Pancreas (tissue), 10 donors: ENCODE results near the gene BRI3. TPM values are rescaled to one million over a fixed set of nuclear protein-coding genes. Genes with fewer than 3 reads are reported as not detected.
A peak's percentile ranks its signal among the peaks of the same experiment; 100 is the strongest.

Experiments used
- ATAC-seq, 4 donors: fragments of 200-7000 bp; cut with Tn5 transposase; one replicate each; pipeline versions ENCODE4 v1.8.0 to v1.9.1; 2020; ENCODE audit warnings: mild to moderate bottlenecking in 4 of 4, moderate library complexity in 4 of 4
- DNase-seq, 6 donors: peaks; one replicate each; pipeline ENCODE4 v3.0.0-alpha.2; 2020
- FAIRE-seq: peaks from 2 replicates; lab custom pipeline; 2012; peaks lifted over from hg19 to GRCh38; lab: Jason Lieb, UNC
- H3K27ac ChIP-seq, 4 donors: fragments of 200-600 bp; sonication (generic); 1 replicate in 3 of 4; 2 replicates in 1 of 4; pipeline versions ENCODE4 v1.5.0 to v1.8.0; 2020
- H3K27me3 ChIP-seq, 4 donors: fragments of 200-600 bp; one replicate each; pipeline ENCODE4 v1.8.0; 2021
- H3K36me3 ChIP-seq, 3 donors: fragments of 200-600 bp; sonication (generic) in 1 of 3; one replicate each; pipeline versions ENCODE4 v1.5.0 to v1.8.0; 2020 to 2021
- H3K4me1 ChIP-seq, 3 donors: fragments of 200-600 bp; one replicate each; pipeline ENCODE4 v1.8.0; 2021
- H3K4me3 ChIP-seq, 4 donors: fragments of 200-600 bp; sonication (generic) in 2 of 4; one replicate each; pipeline versions ENCODE4 v1.5.0 to v1.8.0; 2020 to 2021
- H3K9me3 ChIP-seq, 4 donors: fragments of 200-600 bp; one replicate each; pipeline ENCODE4 v1.8.0; 2021
- WGBS, 2 donors: extraction: QIAGEN DNeasy Blood & Tissue Kit; methylation state at CpG; one replicate each; pipeline ENCODE4 v1.1.7; 2013; 5-methylcytosine and 5-hydroxymethylcytosine counted together
- intact Hi-C, 3 donors: fragments of 100-400 bp; cut with DNase I; formaldehyde crosslinking; loops; one replicate each; pipeline versions ENCODE4 v1.11.1 to v1.14.2; 2022
- polyA plus RNA-seq, 2 donors: library from polyadenylated mRNA; stranded (reverse); fragments of 200-250 nt; gene quantifications; one replicate each; pipeline ENCODE4 v1.2.3, GENCODE V29; 2013
- total RNA-seq, 6 donors: library from RNA; stranded (reverse); fragmentation: NEBNext Ultra II Directional in 4 of 6; extraction: Animal tissue kit (Norgen Biotek cat#: 25700) in 4 of 6; gene quantifications; one replicate each; pipeline versions ENCODE4 v1.2.1 to v1.2.4, GENCODE V29; 2021 to 2023
- TF ChIP-seq, protein P1 (sequence below), 4 donors: fragments of 200-600 bp; sonication (generic) in 3 of 4; IDR thresholded peaks; one replicate each; pipeline versions ENCODE4 v1.5.0 to v1.8.0; 2021; ENCODE audit warnings: antibody characterized with exemption in 4 of 4
- donor health status: healthy with polysubstance abuse.
- donor health status: DM: no; HTN: no; CAD: no; lungs with moderate emphysema.
- donor health status: DM: no; HTN: no; CAD: no.
- donor health status: control.
- donor health status: control.
- donor health status: Bipolar disorder and iron deficiency.
- donor health status: DM: yes; HTN: yes; CAD: no.
- donor health status: DM: no; HTN: no; CAD: no.
- donor health status: DM: no; HTN: no; CAD: no.
- donor health status: DM: yes; HTN: yes; CAD: no.

Gene BRI3
- total and polyA plus RNA-seq, 8 donors: 88.0 to 122 (median 113) TPM

- Histone ChIP-seq H3K9me3 (no peaks in the 10 kb centered on the region), H3K36me3 (peaks cover 0 to 27% (median 13%) of the 10 kb centered on the region in 3 donors), H3K4me1 (peaks cover 0 to 9% (median 7%) of the 10 kb centered on the region in 3 donors), H3K4me3 (no peak overlapping the region), H3K27ac (no peak overlapping the region), H3K27me3 (no peaks in the 10 kb centered on the region)
- WGBS, 2 donors: 81 to 87% methylated on average over 17 of the region's 17 CpGs
- intact Hi-C loops: loop anchor here in 1 of 3 donors (10.0 kb wide), 1 partner anchor 112 kb away; the partner anchor contains the start of gene BAIAP2L1
- ATAC-seq (no peak), DNase-seq (no peak), FAIRE-seq (no peak)
- TF ChIP-seq, protein P1, sequence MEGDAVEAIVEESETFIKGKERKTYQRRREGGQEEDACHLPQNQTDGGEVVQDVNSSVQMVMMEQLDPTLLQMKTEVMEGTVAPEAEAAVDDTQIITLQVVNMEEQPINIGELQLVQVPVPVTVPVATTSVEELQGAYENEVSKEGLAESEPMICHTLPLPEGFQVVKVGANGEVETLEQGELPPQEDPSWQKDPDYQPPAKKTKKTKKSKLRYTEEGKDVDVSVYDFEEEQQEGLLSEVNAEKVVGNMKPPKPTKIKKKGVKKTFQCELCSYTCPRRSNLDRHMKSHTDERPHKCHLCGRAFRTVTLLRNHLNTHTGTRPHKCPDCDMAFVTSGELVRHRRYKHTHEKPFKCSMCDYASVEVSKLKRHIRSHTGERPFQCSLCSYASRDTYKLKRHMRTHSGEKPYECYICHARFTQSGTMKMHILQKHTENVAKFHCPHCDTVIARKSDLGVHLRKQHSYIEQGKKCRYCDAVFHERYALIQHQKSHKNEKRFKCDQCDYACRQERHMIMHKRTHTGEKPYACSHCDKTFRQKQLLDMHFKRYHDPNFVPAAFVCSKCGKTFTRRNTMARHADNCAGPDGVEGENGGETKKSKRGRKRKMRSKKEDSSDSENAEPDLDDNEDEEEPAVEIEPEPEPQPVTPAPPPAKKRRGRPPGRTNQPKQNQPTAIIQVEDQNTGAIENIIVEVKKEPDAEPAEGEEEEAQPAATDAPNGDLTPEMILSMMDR (IDR thresholded peaks at IDR 0.05): no peak
Observed at GRCh38 chr7:98293265-98293664, 11.8 kb downstream of the BRI3 start.

DNA sequence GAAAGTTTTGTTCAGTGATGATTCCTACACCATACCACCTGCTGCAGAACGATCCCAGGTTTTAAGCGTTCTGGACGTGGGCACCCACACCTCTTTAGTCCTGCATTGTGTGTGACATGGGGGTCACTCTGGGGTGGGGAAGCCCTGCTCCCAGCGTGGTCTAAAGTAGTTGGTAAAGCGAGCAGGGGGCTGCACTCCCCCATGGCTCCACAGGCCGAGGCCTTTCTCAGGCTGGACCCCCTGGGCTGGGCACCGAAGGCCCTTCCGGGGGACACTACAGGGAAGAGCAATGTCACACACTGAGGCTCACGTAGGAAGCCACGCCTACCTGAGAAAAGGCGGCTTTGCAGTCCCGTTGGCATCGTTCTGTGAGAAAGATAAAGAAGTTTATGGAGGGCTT lies 12.3 kb downstream of the BRI3 start:
- 79 to 87% methylated on average over 13 of the region's 13 CpGs for WGBS, 2 donors
- Histone ChIP-seq H3K27ac (no peak overlapping the region), H3K9me3 (no peaks in the 10 kb centered on the region), H3K27me3 (no peaks in the 10 kb centered on the region), H3K4me1 (peaks cover 0 to 7% (median 5%) of the 10 kb centered on the region in 3 donors), H3K36me3 (peaks cover 0 to 27% (median 13%) of the 10 kb centered on the region in 3 donors), H3K4me3 (no peak overlapping the region)
- DNase-seq: peak in 1 of 6 donors; percentile 62
- no peak for ATAC-seq
- no peak for FAIRE-seq
- TF ChIP-seq, protein P1 (IDR thresholded peaks at IDR 0.05): no peak
- intact Hi-C loops: loop anchor here in 1 of 3 donors (10.0 kb wide), 1 partner anchor 111 kb away; the partner anchor contains the start of gene BAIAP2L1

- Histone ChIP-seq H3K9me3 (no peaks in the 10 kb centered on the region), H3K4me1 (peaks cover 0 to 3% (median 2%) of the 10 kb centered on the region in 3 donors), H3K27ac (peak overlapping the region in 1 of 4 donors; percentile 2), H3K4me3 (no peak overlapping the region), H3K36me3 (peaks cover 0 to 27% (median 13%) of the 10 kb centered on the region in 3 donors), H3K27me3 (no peaks in the 10 kb centered on the region)
- ATAC-seq: no peak
- FAIRE-seq: no peak
- intact Hi-C loops: loop anchor here in 1 of 3 donors (10.0 kb wide), 1 partner anchor 110 kb away; the partner anchor contains the start of gene BAIAP2L1
- TF ChIP-seq, protein P1 (IDR thresholded peaks at IDR 0.05): no peak
- WGBS, 2 donors: 77 to 80% methylated on average over 15 of the region's 15 CpGs
- DNase-seq: peak in 1 of 6 donors; percentile 23
Observed at GRCh38 chr7:98294326-98294725, 12.8 kb downstream of the BRI3 start.

- Histone ChIP-seq H3K4me1 (peaks cover 0 to 3% (median 0%) of the 10 kb centered on the region in 3 donors), H3K4me3 (no peak overlapping the region), H3K36me3 (peaks cover 0 to 27% (median 13%) of the 10 kb centered on the region in 3 donors), H3K27ac (peak overlapping the region in 1 of 4 donors; percentile 2), H3K27me3 (no peaks in the 10 kb centered on the region), H3K9me3 (no peaks in the 10 kb centered on the region)
- WGBS, 2 donors: 23 to 25% methylated on average over 13 to 14 of the region's 14 CpGs
- intact Hi-C loops: loop anchor here in 2 of 3 donors (5.0 to 10.0 kb wide), 2 partner anchors 110 to 112 kb away; partner anchors contain the start of gene BAIAP2L1 (in 1 of the 2)
- TF ChIP-seq, protein P1 (IDR thresholded peaks at IDR 0.05): peak; percentile 39 to 66 (median 48)
- peak; percentile 68 to 90 (median 88) for ATAC-seq
- no peak for FAIRE-seq
- peak; percentile 63 to 89 (median 76) for DNase-seq
Observed at GRCh38 chr7:98294798-98295382, 13.4 kb downstream of the BRI3 start.
